Panc1 (cell line): ENCODE measurements around the gene ANO8. TPM values are rescaled to one million over a fixed set of nuclear protein-coding genes. Genes with fewer than 3 reads are reported as not detected.

ENCODE experiments used
- ATAC-seq: fragments of 200-7000 bp; cut with Tn5 transposase; 2 replicates; pipeline ENCODE4 v1.9.1; 2020; ENCODE audit warnings: mild to moderate bottlenecking, moderate library complexity
- BruUV-seq: library from RNA; stranded (reverse); fragments of 400-500 nt; replicated peaks from 2 replicates; lab custom pipeline; 2021; lab: Mats Ljungman, UMichigan
- CTCF ChIA-PET: fragments of 300-600 bp; sonication (Branson Sonifier 250); formaldehyde crosslinking; loops from one replicate; lab custom pipeline; 2022; ENCODE audit warnings: antibody characterized with exemption; lab: Charles Lee
- POLR2A ChIA-PET: fragments of 300-600 bp; sonication (Branson Sonifier 250); formaldehyde crosslinking; loops from one replicate; lab custom pipeline; 2022; ENCODE audit warnings: antibody characterized with exemption; lab: Charles Lee
- DNase-seq: peaks from one replicate; pipeline ENCODE4 v3.0.0-alpha.2; 2010; ENCODE audit warnings: low read depth, low spot score
- H3K27ac ChIP-seq: 2 replicates; pipeline ENCODE4 v1.5.1; 2011; ENCODE audit warnings: mild to moderate bottlenecking, low read length, inconsistent platforms
- H3K27me3 ChIP-seq: fragments of 200-500 bp; sonication (Bioruptor generic); 2 replicates; pipeline ENCODE4 v1.6.0; 2014; ENCODE audit warnings: low read length, inconsistent platforms; ENCODE audit not compliant: control insufficient read depth, insufficient read depth
- H3K36me3 ChIP-seq: fragments of 200-500 bp; sonication (Bioruptor generic); 2 replicates; pipeline ENCODE4 v1.5.1; 2014; ENCODE audit warnings: inconsistent platforms, mild to moderate bottlenecking, low read length, moderate library complexity; ENCODE audit not compliant: control insufficient read depth, insufficient read depth
- H3K4me1 ChIP-seq: 2 replicates; pipeline ENCODE4 v1.5.1; 2011; ENCODE audit warnings: inconsistent platforms, mild to moderate bottlenecking, low read length, moderate library complexity; ENCODE audit not compliant: control insufficient read depth, insufficient read depth
- H3K4me3 ChIP-seq, 2 experiments: 2 replicates each; pipeline ENCODE4 v1.5.1; 2011 to 2012; ENCODE audit warnings: low read depth in 2 of 2, low read length in 2 of 2, mild to moderate bottlenecking in 2 of 2, inconsistent platforms in 1 of 2, moderate library complexity in 1 of 2
- H3K9me3 ChIP-seq: fragments of 200-500 bp; sonication (Bioruptor generic); 2 replicates; pipeline ENCODE4 v1.5.1; 2014; ENCODE audit warnings: low read depth, mild to moderate bottlenecking, inconsistent platforms, low read length, moderate library complexity; ENCODE audit not compliant: control insufficient read depth, insufficient read depth
- POLR2AphosphoS5 ChIP-seq: IDR thresholded peaks from 2 replicates; pipeline ENCODE4 v1.6.1; 2012; ENCODE audit warnings: mild to moderate bottlenecking, low read depth, low read length, moderate library complexity
- SIN3A ChIP-seq: IDR thresholded peaks from 2 replicates; pipeline ENCODE4 v1.6.1; 2012; ENCODE audit warnings: low read depth, mild to moderate bottlenecking, low read length, moderate library complexity, borderline replicate concordance; ENCODE audit not compliant: insufficient read depth
- TCF7L2 ChIP-seq: IDR thresholded peaks from 2 replicates; pipeline ENCODE4 v1.6.1; 2011; ENCODE audit warnings: mild to moderate bottlenecking, low read depth, low read length, inconsistent platforms
- in situ Hi-C: cut with HindIII; loops from 2 replicates; pipeline ENCODE4 v1.10.0; 2016; ENCODE audit warnings: low sequenced_read_pairs, low pct_unique_long_range_greater_than_20kb
- intact Hi-C: fragments of 100-400 bp; cut with micrococcal nuclease; formaldehyde crosslinking; loops from one replicate; pipeline ENCODE4 v1.10.0; 2022; ENCODE audit not compliant: unreplicated experiment
- total RNA-seq: library from RNA; stranded (reverse); gene quantifications from one replicate; pipeline ENCODE4 v1.2.1, GENCODE V29; 2021; ENCODE audit not compliant: unreplicated experiment
- TF ChIP-seq, protein P1 (sequence below): fragments of 450-650 bp; IDR thresholded peaks from 2 replicates; pipeline ENCODE4 v1.5.1; 2017; ENCODE audit warnings: mild to moderate bottlenecking
- TF ChIP-seq, protein P2 (sequence below), 2 experiments: IDR thresholded peaks; 2 replicates each; pipeline ENCODE4 v1.6.1; 2011 to 2012; ENCODE audit warnings: low read depth in 2 of 2, control low read depth in 1 of 2, low read length in 1 of 2, mild to moderate bottlenecking in 1 of 2, moderate library complexity in 1 of 2; ENCODE audit not compliant: insufficient read depth in 1 of 2

Gene ANO8
- total RNA-seq, 1 experiment from 2014 or later, result 13.5 TPM

DNA sequence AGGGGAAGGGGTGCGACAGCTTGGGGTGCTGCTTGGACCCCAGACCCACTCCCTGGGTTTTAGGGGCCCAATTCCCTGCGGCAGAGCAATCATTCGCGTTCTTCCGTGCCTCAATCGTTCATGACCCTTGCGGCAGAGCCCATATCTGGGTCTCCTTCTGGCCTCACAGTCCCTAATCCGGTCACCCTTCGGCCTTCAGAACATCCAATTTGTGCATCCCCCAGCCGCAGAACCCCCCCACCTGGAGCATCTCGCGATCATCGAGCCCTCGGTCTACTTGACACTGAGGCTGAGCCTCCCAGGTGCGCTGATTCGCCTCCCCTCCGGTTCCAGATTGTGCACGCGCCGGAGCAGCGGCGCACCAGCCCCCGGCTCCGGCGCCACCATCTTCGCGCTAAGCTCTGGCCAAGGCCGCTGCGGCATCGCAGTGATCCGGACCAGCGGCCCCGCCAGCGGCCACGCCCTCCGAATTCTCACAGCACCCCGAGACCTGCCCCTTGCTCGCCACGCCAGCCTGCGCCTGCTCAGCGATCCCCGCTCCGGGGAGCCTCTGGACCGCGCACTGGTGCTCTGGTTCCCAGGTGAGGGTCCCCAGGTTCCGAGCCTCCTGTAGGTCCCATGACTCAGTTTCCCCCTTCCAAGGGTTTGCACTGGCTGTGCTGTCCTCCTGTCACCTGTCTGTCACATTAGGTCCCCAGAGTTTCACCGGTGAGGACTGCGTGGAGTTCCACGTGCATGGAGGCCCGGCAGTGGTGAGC lies 3.2 kb upstream of the ANO8 start:
- H3K27ac ChIP-seq, result peak overlapping the region; percentile 98
- ATAC-seq, result no peak
- H3K9me3 ChIP-seq, result no peaks in the 10 kb centered on the region
- H3K4me1 ChIP-seq, result peaks cover 12% of the 10 kb centered on the region
- BruUV-seq, result no TSS peak
- H3K27me3 ChIP-seq, result no peaks in the 10 kb centered on the region
- ChIA-PET CTCF (no interaction called here), POLR2A (no interaction called here)
- peak overlapping the region; percentile 86 to 94 for H3K4me3 ChIP-seq
- no peak for DNase-seq
- TF ChIP-seq POLR2AphosphoS5 (no peak), TCF7L2 (no peak), SIN3A (no peak)
- TF ChIP-seq, protein P1, sequence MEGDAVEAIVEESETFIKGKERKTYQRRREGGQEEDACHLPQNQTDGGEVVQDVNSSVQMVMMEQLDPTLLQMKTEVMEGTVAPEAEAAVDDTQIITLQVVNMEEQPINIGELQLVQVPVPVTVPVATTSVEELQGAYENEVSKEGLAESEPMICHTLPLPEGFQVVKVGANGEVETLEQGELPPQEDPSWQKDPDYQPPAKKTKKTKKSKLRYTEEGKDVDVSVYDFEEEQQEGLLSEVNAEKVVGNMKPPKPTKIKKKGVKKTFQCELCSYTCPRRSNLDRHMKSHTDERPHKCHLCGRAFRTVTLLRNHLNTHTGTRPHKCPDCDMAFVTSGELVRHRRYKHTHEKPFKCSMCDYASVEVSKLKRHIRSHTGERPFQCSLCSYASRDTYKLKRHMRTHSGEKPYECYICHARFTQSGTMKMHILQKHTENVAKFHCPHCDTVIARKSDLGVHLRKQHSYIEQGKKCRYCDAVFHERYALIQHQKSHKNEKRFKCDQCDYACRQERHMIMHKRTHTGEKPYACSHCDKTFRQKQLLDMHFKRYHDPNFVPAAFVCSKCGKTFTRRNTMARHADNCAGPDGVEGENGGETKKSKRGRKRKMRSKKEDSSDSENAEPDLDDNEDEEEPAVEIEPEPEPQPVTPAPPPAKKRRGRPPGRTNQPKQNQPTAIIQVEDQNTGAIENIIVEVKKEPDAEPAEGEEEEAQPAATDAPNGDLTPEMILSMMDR, result no peak
- TF ChIP-seq, protein P2, sequence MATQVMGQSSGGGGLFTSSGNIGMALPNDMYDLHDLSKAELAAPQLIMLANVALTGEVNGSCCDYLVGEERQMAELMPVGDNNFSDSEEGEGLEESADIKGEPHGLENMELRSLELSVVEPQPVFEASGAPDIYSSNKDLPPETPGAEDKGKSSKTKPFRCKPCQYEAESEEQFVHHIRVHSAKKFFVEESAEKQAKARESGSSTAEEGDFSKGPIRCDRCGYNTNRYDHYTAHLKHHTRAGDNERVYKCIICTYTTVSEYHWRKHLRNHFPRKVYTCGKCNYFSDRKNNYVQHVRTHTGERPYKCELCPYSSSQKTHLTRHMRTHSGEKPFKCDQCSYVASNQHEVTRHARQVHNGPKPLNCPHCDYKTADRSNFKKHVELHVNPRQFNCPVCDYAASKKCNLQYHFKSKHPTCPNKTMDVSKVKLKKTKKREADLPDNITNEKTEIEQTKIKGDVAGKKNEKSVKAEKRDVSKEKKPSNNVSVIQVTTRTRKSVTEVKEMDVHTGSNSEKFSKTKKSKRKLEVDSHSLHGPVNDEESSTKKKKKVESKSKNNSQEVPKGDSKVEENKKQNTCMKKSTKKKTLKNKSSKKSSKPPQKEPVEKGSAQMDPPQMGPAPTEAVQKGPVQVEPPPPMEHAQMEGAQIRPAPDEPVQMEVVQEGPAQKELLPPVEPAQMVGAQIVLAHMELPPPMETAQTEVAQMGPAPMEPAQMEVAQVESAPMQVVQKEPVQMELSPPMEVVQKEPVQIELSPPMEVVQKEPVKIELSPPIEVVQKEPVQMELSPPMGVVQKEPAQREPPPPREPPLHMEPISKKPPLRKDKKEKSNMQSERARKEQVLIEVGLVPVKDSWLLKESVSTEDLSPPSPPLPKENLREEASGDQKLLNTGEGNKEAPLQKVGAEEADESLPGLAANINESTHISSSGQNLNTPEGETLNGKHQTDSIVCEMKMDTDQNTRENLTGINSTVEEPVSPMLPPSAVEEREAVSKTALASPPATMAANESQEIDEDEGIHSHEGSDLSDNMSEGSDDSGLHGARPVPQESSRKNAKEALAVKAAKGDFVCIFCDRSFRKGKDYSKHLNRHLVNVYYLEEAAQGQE (IDR thresholded peaks at IDR 0.05; ENCODE audit: insufficient read depth in 1 of 2, low read depth in 2 of 2, low read length in 1 of 2), result no peak
- intact Hi-C loops (no loop called here), in situ Hi-C loops (no loop called here)
- peaks cover 7% of the 10 kb centered on the region; the same call in 1 of the 2 replicates for H3K36me3 ChIP-seq

DNA sequence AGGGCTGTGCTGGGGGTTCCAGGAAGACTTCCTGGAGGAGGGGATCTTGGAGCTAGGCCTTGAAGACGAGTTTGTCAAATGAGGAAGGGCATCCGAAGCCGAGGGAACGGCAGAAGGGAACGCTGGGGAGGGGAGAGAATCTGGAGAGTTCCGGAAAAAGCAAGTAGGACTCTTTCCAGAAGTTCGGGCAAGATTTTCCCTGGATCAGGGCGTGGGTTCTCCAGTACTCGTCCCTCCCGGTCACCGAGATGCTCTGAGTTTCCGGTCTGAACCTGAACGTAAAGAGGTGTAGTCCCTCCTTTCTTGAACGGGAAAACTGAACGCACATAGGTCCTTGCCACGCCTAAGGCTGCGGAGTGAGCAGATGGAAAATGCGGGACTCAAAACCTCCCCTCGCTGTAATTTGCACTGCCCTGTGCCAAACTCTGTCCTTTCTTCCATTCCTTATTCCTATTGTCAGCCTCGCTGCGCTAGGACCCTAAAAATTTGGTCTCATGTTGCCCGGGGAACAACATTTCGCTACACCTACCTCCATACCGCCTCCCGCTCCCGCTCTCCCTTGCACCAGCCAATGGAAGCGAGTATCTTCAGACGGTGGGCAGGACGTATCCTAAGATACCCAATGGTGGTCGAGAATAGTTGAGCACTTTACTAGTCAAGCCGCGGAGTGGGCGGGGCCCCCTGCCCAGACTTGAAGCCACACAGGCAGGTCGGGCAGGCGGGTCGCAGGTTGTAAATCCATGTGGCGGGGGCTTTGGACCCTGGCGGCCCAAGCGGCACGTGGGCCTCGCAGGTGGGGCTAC lies 2.4 kb upstream of the ANO8 start, which contains the start of gene GTPBP3:
Gene GTPBP3 (plus strand): TSS at position 682 of the 803 bp plus-strand sequence. CDS start 59 bp downstream, at position 741.
- H3K27ac ChIP-seq, result peak within 1 kb of the TSS; percentile 98
- peaks cover 12% of the 10 kb centered on the region for H3K4me1 ChIP-seq
- intact Hi-C loops, result no loop called here
- ChIA-PET POLR2A (interaction anchor here (1.1 kb wide), 1 partner anchor 30 kb away, joined by 3 read pairs; no protein-coding TSS in a partner anchor), CTCF (interaction anchor here (0.6 kb wide), 1 partner anchor 156 kb away, joined by 3 read pairs; no protein-coding TSS in a partner anchor)
- peak; percentile 89 for DNase-seq
- peaks cover 7% of the 10 kb centered on the region; the same call in 1 of the 2 replicates for H3K36me3 ChIP-seq
- H3K4me3 ChIP-seq, result peak within 1 kb of the TSS; percentile 86 to 94
- peak; percentile 88 for ATAC-seq
- BruUV-seq, result TSS peak; percentile 95
- H3K27me3 ChIP-seq, result no peaks in the 10 kb centered on the region
- TF ChIP-seq POLR2AphosphoS5 (peak; percentile 40; the same call in 1 of the 2 replicates), TCF7L2 (peak; percentile 45)
- TF ChIP-seq, protein P2 (IDR thresholded peaks at IDR 0.05; ENCODE audit: insufficient read depth in 1 of 2, low read depth in 2 of 2, low read length in 1 of 2), result no peak
- in situ Hi-C loops, result no loop called here
- no peaks in the 10 kb centered on the region for H3K9me3 ChIP-seq
